HG02852 (cell line): ENCODE results near the gene TPRG1L.

Experiments
- ATAC-seq: cut with Tn5 transposase; IDR thresholded peaks from one replicate; pipeline ENCODE4 v1.9.1; 2021; ENCODE audit warnings: mild to moderate bottlenecking, moderate library complexity; ENCODE audit not compliant: unreplicated experiment

TPRG1L gene

DNA sequence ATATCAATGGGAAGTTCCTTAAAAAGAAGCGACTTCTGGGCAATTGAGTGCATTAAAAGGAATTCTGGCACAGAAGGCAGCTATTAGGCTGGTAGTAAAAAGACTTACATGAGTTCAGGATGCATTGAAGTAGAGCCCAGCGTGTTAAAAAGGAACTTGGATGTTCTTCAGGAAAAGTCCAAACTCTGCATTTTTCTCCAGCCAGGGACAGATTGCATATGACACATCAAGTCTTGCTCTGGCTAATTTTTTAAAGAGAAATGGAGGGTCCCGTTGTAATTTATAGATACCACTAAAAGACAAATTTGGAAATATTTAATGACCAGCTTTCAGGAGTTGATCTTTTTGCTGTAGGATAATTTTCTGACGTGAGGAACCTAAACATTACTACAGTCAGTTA, 1.2 kb downstream of the TPRG1L start:
- no peak for ATAC-seq

GRCh38 chr1:3627515-3628253, 2.9 kb downstream of the TPRG1L start:
- no peak for ATAC-seq

GRCh38 chr1:3628445-3628844, 3.6 kb downstream of the TPRG1L start:
- ATAC-seq, result no peak

DNA sequence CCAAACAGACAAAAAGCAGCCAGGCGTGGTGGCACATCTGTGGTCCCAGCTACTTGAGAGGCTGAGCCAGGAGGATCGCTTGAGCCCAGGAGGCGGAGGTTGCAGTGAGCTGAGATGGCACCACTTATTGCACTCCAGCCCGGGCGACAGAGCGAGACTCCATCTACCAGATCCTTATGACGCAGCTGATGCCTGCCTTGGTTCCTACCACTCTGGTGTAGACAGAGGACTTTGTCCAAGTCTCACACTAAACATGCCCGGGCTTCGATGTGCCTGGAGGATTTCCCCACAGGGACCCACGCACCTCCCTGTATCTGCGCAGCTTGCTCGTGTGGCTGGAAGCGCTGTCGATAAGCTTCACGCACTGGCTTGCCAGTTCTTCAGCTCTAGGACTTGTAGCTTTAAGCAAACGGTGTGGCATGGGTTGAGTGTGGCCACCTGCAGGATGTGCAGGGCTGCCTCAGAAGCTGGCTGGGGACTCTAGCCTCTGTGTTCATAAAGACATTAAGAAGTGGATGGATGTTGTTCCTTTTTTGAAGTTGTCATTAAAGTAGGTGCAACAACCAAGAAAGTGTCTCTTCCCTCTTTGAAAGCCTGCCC, 4.8 kb downstream of the TPRG1L start:
- no peak for ATAC-seq

- no peak for ATAC-seq
Observed at GRCh38 chr1:3630161-3630611, 5.4 kb downstream of the TPRG1L start.

GRCh38 chr1:3630914-3631313, 6.1 kb downstream of the TPRG1L start:
- ATAC-seq, result no peak

- no peak for ATAC-seq
Observed at GRCh38 chr1:3631320-3632260, 6.8 kb downstream of the TPRG1L start.

DNA sequence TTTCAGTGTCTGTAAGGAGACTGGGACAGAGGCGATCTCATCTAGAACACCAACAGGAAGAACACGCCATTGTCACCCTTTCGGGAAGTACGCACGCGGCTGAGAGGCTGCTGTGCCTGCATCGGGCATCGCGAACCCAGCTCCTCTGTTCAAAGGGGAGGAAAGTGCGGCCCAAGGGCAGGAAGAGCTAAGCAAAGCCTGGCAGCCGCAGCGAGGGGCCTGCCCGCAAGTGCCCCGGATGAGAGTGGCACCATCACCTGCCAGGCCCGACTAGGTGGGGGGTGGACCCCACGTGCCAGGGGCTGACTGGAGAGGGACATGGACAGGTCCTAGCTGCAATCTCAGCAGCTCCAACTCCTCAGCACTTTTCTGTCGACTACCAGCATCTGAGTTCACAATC, 7.5 kb downstream of the TPRG1L start:
- ATAC-seq, result no peak

DNA sequence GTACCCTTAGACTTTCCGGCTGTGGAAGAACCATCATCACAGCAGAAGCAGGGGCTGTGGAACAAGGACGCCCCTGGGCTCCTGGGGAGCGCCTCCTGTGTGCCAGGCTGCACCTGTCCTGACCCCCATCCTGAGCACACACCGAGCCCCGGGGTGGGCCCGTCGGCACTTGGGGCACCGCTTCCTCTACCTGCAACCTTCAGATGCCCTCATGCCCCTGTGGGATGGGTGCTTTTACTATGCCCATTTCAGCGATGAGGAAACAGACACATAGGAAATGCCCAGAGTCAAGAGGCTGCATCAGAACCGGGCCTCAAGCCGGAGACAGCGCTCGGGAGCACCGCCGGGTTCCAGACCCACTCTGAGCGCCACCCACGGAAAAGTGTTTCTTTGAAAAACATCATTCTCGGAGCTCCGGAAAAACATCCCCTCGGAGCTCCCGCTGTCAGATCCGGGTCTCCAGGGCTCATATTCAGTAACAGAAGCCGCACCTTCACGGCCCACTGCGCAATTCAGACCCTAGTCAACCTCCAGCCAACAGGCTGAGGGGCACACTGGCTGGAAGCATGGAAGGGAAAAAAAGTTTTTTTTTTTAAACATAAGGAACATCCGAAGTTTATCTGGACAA, 8.0 kb downstream of the TPRG1L start:
- ATAC-seq, result no peak

- ATAC-seq, result no peak
Observed at GRCh38 chr1:3633344-3634058, 8.7 kb downstream of the TPRG1L start.

- ATAC-seq, result no peak
Observed at GRCh38 chr1:3634059-3634800, 9.4 kb downstream of the TPRG1L start.

DNA sequence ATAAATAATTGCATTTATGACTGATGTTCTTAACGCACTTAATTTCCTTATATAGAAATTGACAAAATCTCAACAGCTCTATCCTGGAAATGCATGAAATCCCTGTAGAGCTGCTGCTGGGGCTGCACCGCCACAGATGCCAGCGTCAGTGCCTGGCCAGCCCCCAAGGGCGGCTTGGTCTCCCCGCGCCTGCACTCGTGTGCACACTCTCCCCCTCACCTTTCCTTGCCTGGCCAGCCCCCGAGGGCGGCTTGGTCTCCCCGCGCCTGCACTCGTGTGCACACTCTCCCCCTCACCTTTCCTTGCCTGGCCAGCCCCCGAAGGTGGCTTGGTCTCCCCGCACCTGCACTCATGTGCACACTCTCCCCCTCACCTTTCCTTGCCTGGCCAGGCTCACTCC, 11.3 kb downstream of the TPRG1L start:
- no peak for ATAC-seq

DNA sequence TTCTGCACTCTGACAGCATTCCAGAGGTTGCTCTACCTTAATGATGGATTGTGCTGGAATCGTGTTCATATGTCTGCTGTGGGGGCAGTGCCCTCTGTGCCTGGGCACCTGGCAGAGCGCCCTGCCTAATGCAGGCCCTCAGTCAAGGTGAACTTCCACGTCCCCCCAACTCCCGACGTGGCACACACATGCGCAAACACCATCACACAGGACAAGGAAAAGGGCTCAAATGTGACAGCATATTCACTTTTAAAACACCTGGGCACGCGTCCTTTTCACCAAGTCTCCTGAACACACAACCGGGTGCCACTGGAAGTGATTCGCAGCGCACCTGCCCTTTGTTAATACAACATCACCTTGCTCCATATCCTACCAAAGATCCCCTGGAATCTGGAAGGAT, 11.7 kb downstream of the TPRG1L start:
- ATAC-seq, result no peak

- ATAC-seq, result no peak
Observed at GRCh38 chr1:3638027-3638426, 13.2 kb downstream of the TPRG1L start.

- no peak for ATAC-seq
Observed at GRCh38 chr1:3638676-3639075, 13.9 kb downstream of the TPRG1L start.

GRCh38 chr1:3639397-3639911, 14.6 kb downstream of the TPRG1L start:
- no peak for ATAC-seq

GRCh38 chr1:3640121-3640837, 15.5 kb downstream of the TPRG1L start:
- ATAC-seq, result no peak

DNA sequence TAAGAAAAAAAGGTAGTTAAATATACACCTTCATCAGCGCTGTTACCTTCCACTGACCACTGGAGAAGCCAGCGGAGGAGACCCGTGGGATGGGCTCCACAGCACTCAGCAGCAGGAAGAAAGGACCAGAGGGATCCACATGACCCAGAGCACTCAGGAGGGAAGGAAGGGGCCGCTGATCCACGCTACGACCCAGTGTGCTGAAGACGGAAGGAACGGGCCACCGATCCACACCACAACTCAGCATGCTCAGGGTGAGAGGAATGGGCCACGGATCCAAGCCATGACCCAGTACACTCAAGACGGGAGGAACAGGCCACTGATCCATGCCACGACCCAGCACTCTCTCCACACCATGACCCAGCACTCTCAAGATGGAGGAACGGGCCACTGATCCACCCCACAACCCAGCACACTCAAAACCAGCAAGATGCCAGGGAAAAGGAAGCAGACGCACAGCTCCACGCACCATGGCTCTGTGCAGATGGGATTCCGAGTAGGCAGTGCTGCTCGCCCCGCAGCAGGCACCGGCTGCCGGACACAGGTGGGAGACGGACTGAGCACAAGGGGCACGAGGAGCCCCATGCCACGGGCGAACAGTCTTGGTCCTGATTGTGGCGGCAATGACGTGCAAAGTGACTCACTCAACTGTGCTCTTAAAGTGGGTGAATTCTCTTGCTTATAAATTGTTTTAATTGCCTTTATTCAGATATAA, 16.4 kb downstream of the TPRG1L start:
- no peak for ATAC-seq
